ENCODE measurements around the gene MORC4.

GRCh38 chrX:106928227-106928626, 71.8 kb downstream of the MORC4 start:
- no peak for TF ChIP-seq CTCF (IDR thresholded peaks at IDR 0.05)
- TF ChIP-seq POLR2A (IDR thresholded peaks at IDR 0.05): no peak

Data from thyroid gland (tissue), 4 donors.